GDM1 (cell line): ENCODE results near the gene CTDNEP1.

ENCODE experiments used
- DNase-seq: peaks from one replicate; lab custom pipeline; 2025; lab: John Stamatoyannopoulos, UW

CTDNEP1 gene

DNA sequence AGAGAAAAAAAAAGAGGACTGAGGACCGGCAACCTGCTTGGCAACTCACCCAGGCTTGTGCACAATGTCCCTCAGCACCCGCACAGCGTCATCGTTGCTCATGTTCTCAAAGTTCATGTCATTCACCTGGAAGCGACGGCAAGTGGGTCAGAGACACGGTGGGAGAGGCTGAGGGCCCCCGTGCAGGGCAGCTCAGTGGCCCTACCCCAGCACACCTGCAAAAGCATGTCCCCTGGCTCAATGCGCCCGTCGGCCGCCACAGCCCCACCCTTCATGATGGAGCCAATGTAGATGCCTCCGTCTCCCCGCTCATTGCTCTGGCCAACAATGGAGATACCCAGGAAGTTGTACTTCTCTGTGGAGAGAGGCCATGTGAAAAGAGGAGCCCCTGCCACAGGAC lies 22.6 kb downstream of the CTDNEP1 start:
- DNase-seq, result no peak

DNA sequence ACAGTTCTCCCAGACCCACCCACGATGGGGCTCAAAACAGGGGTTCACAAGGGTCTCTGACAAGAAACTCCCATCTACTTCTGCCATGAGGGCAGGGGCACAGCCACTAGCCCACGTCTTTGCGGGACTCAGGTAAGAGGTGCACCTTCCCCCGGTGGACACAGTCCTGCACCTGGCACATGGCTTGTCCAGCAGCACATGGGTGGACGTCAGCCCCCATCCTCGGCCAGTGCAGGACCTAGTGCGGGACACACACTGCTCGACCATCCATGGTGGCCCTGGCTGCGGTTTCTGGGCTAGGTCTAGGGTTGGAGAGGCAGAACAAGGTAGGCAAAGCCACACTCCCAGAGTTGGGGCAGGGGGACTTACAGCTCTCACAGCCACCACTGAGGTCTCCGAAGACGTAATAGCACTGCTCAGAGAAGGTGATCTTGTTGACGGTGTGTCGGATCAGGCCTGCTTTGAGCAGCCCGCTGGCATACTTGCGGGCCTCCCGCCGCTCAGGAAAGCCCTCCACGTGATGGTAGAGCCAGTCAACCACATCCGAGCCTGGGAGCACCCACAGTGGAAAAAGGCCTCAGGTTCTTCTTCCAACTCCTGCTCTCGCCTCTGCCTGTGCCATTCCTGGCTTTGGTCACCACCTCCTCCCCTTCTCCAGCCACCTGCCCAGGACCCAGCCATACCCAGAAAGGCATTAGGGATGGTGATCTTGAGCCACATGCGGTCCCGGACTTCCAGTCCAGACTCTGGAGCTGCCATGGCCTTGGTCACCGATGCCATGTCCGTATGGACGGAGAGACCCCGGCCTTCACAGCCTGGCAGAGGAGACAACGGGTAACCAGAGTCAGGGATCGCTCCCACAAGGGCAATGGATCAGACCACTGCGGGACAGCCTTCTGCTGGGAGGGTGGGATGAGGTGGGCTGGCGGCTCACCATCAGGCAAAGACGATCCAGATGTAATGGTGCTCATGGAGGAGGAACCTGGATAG lies 24.5 kb downstream of the CTDNEP1 start:
- no peak for DNase-seq

DNA sequence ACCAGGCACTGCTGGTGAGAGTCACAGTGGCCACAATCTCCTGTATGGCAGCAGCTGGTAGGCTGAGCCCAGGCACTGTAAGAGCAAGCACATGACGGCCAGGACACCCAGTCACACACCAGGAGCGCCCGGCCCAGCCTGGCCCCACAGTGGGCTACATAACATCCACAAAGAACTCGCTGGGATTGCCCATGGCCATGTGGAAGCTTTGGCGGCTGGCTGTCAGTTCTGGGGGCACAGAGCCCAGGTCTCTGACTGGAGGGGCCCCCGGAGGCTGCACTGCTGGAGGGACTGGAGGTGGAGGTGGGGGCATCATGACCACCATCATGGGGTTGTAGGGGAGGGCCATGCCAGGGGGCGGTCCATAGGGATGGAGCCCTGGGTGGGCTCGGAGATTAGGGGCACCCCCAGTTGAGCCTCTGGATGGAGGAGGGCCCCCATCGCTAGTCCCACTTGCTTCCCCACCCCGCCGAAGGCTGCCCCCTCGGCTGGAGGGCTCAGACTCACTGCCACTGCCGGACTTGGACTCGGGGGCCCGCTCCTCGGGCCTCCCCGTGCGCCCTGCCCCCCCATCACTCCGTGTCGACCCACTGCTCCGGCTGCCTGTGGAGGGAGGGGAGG lies 25.7 kb downstream of the CTDNEP1 start:
- no peak for DNase-seq

DNA sequence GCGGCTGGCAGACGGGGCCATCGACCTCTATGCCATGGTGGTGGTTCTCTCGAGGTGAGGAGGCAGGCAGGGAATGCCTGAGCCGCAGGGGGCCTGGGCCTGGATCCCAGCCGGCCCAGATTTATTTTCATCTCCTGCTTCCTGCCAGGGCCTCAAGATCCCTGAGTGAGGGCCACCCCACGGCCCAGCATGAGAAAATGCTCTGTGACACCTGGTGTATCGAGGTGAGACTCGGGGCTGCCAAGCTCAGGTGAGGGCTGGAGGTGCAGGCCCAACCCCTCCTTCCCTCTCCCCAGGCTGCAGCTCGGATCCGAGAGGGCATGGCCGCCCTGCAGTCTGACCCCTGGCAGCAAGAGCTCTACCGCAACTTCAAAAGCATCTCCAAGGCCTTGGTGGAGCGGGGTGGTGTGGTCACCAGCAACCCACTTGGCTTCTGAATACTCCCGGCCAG lies 26.8 kb downstream of the CTDNEP1 start:
- DNase-seq, result no peak

DNA sequence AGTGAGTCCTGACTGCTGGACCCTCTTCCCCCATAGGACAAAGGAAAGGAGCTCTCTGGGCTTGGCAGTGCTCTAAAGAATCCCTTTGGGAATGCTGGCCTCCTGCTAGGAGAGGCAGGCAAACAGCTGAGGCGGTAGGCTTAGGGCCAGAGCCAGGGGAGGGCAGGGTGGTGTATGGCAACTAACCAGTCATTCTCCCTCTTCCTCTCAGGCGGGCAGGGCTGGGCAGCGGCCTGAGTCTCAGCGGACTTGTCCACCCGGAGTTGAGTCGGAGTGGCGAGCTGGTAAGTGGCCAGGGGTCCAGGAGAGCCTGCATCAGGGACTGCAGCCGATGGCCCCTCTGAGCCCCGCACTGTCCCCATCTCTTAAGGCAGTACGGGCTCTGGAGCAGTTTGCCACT lies 27.4 kb downstream of the CTDNEP1 start:
- DNase-seq, result no peak

DNA sequence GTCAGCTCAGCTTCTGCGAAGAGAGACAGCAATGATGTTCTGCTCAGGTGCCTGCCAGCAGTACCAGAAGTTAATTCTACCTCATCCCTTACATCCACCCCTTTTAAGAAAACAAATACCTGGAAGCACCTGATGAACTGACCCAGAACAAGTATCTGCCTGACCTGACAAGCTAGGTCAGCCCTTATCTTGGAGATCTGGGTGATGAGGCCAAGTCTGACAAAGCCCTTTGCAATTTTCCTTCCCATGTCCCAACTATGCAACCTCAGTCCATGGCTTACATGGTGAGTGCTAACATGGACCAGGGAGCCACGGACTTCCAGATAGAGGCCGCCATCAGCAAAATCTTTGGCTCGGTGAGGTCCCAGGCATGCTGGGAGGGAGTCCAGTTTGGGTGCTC lies 28.2 kb downstream of the CTDNEP1 start:
- no peak for DNase-seq

DNA sequence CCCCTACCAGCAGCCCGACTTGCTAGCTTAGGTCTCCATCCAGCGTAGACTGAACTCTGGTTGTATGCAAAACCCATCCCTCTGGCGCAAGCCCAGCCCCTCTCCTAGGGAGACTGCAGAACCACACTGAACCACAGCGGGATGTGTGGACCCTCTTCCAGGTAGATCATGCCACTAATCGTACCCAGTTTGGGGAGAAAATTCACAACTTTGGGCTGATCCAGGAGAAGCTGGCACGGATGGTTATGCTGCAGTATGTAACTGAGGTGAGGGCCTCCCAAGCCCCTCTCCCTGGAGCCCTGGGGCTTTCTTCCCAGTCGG lies 28.6 kb downstream of the CTDNEP1 start:
- DNase-seq, result no peak

DNA sequence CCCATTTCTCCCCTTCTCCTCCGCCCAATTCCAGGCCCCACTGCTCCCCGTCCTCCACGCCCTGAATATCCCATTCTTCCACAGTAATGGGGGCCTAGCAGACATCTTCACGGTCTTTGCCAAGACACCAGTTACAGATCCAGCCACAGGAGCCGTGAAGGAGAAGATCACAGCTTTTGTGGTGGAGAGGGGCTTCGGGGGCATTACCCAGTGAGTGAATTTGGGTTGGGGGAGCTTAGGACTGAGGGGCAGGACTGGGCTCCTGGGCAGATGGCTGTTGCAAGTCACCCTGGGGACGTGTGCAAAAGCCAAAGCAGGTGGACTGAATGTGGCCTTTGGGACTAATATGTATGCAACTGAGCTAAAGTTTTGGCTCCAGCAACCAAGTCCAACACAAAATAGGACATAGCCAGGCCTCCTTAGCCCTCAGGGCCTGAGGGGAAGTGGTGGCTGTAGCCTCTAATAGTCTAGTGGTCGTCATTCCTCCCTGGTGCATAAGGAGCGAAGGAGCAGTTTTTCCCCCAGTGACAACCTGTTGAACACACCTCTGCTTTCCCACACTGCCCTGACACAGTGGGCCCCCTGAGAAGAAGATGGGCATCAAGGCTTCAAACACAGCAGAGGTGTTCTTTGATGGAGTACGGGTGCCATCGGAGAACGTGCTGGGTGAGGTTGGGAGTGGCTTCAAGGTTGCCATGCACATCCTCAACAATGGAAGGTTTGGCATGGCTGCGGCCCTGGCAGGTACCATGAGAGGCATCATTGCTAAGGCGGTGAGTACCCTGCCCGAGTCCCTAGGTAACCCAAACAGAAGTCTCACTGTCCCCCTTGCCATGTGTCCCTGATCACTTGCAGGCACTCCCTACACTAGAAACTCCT lies 29.2 kb downstream of the CTDNEP1 start:
- DNase-seq, result no peak

DNA sequence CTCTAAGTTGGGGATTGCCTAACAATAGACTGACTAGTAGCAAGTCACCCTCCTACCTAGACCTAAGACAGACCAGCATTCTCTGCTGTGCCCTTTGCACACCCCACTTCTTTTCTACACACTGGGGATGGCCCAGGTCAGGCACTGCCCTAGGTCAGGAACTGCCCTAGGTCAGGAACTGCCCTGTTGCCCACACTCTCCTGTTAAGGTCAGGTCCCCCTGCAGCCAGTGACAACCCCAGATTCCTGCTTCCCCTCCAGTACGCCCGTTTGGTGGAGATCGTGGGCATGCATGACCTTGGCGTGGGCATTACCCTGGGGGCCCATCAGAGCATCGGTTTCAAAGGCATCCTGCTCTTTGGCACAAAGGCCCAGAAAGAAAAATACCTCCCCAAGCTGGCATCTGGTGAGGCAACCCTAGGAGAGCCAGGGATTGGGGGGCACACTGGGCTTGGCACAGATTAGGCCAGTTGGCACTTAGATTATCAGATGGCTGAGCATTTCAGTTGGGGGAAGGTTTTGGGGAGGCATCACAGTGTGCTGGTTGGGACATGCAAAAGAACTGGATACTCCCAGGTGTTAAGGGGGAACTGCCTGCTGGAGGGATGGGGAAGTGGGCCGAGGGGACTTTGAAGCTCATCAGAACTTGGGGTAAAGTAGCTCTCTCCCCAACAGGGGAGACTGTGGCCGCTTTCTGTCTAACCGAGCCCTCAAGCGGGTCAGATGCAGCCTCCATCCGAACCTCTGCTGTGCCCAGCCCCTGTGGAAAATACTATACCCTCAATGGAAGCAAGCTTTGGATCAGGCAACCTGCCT lies 30.0 kb downstream of the CTDNEP1 start:
- no peak for DNase-seq

DNA sequence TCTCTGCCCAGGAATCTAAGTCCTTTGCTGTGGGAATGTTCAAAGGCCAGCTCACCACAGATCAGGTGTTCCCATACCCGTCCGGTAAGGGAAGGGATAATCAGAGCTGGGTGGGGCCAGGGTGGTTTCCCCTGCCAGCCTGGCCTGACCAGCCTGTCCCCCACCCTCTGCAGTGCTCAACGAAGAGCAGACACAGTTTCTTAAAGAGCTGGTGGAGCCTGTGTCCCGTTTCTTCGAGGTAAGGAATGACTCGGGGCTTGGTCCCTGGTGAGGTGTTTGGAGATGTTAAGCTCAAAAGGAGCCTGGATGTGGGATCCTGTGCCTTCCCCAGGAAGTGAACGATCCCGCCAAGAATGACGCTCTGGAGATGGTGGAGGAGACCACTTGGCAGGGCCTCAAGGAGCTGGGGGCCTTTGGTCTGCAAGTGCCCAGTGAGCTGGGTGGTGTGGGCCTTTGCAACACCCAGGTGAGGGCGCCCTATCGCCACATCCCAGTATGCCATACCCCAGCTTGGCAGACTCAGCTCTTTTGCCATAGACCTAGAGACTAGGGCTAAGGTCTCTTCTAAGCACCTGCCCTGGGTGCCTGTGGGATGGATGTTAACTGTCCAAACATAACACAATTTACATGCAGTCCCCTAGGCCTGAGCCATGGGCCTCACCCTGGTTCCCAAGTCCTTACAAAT lies 30.8 kb downstream of the CTDNEP1 start:
- peak; percentile 39 for DNase-seq

DNA sequence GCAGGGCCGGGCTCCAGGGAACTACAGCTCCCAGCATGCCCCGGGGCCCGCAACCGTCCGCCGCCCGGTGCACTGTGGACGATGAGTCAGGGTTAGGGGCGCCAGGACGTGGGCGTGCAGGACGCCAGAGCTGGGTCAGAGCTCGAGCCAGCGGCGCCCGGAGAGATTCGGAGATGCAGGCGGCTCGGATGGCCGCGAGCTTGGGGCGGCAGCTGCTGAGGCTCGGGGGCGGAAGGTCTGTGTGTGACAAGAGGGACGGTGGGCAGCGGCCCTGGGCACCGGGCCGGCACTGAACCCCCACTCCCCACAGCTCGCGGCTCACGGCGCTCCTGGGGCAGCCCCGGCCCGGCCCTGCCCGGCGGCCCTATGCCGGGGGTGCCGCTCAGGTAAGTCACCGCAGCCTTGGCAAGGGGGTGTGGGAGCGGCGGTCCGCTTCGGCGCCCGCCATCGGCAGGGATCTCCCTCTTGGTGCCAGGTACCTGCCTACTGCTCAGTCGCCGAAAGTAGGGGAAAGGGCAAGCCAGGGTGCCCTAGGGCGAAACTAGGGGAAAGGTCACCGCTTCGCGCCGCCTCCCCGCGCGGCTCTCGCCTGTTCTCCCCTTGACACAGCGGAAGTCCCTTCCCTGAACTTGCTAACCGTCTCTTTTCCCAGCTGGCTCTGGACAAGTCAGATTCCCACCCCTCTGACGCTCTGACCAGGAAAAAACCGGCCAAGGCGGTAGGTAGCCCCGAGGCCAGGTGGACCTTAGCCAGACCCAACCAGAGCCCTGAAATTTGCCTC lies 31.5 kb downstream of the CTDNEP1 start, which contains the start of the genes ACADVL and DLG4:
ACADVL (plus strand) TSS at position 127 of the 781 bp plus-strand sequence; CDS start at position 174, 47 bp downstream.
DLG4 (minus strand) TSS at position 25 of the 781 bp plus-strand sequence.
- DNase-seq, result peak; percentile 67

DNA sequence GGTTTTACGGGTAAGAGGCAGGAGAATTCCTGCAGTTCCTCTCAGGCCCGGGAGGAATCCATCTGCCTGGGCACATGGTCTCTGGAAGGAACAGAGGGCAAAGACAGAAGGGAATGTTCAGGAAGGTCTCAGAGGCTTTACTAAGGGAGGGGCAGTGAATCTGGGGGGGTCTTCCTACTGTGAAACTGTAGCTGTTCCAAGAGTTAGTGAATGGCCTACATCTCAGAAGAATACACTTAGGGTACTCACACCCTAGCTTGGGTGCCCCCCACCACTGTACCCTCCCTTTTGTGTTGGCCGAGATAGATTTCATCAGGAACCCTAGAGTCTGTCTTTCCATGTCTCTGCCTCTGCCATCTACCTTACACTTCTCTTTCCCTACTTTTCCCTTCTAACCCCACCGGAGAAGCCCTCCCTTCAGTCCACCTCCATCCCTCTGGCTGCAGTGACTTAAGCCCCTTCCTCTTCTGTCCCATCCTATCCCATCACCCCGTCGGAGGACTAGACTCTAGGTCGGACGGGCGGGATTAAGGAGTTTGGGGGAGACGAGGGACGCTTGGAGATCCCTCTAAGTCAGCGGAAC lies 32.2 kb downstream of the CTDNEP1 start:
- no peak for DNase-seq

DNA sequence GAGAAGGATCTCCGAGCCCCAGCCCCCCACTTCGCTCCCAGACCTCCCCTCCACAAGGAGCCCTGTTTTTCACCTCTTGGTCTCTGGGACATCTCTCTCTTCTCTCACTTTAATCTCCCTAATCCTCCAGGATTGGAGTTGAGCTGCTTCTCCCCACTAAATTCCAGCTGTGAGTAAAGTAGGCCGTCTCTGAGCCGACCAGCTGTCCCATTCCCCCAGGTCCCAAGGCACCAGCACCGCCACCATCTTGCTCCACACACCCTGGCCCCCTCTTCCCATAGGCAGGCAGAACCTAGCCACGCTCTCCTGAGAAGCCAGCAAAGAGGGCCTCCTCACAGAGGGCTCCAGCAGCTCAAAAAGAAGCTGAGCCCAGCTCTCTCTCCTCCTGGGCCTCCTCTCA lies 32.8 kb downstream of the CTDNEP1 start:
- no peak for DNase-seq

DNA sequence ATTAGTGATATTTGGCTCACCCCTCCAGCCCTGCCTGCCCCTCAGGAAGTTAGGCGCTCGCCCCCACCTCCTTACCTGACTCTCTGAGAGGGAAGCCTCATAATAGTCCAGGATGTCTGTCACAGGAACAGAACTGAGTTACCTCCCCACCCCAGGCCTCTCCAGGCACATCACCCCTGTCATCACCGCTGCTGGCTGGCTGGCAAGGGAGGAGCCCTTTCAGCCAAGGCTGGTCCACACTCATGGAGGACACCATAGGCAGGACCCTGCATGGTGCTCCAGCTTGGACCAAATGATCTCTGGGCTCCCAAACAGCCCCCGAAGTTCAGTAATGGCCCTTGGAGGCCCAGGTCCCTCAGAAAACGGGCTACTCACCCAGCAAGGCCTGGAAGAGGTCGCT lies 33.4 kb downstream of the CTDNEP1 start:
- no peak for DNase-seq

DNA sequence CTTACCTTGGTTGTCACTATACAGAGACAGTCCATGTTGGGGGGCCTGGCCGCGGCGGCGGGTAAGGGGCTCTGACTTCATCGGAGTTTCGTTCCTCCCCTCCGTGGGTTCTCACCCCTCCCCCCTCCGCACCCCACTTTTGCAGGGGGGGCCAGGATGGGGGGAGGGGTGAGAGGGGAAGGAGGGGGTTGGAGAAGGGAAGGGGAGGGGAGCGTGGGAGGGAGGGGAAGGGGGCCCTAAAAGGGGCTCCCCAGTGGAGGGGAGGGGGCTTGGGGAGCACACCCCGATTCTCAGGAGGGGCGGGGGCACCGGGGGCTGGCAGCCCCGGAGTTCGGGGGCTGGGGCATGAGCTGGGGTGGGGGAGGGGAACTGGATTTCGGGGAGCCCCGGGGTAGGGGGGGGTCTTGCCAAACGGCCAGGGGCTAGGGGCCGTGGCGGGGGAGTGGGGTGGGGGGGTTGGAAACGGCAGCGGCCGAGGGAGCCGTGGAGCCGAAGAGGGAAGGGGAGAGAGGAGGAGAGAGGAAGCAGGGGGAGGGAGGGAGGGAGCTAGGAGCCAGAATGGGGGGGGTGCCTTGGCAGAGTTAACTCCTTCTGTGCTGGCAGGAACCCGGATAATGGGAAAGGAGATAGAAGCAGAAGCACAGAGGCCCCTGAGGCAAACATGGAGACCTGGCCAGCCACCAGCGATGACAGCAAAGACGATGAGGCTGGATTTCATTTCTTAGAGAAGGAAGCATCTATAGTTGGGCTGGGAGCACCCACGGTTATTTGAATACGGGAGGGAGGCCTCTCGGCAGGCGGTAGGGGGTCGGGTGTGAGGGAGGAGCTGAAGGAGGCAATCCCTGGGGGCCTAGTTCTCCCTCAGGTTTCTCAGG lies 34.2 kb downstream of the CTDNEP1 start:
- DNase-seq, result peak; percentile 69

DNA sequence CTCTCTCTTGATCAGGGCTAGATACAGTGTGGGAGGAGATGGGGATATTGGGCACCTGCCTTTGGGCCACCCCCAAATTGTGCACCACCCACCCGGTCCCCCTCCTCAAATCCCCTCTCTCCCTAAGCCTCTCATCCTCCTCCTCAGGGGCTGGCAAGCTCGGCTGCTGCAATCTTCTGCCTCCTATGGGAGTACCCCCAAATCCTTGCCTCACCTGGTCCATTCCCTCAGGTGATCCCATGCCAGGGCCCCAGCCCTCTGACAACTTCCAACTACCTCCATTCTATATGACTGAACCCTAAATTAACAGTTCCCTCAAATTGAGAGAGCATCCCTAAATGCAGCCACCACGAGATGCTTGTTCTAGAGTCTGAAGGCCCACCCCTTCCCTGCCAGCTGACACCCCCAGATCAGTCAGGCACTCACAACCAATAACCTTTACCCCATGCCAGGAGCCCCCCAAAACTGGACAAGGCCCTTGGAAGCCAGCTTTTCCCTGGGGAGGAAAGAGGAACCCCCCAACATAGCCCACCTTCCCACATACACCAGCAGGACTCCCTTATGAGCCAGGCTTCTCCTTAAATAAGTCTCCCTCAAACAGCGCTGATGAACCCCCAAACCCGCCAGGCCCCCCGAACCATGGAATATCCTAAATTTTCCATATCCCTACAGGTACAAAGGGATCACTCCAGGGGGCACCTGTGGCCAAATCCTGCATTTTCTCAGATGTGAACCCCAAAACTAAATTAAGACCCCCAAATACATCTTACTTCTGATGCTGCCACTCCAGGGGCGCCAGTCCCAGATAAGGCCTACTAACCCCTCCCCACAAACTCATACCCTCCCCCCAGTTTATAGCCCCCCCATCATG lies 35.1 kb downstream of the CTDNEP1 start:
- no peak for DNase-seq

DNA sequence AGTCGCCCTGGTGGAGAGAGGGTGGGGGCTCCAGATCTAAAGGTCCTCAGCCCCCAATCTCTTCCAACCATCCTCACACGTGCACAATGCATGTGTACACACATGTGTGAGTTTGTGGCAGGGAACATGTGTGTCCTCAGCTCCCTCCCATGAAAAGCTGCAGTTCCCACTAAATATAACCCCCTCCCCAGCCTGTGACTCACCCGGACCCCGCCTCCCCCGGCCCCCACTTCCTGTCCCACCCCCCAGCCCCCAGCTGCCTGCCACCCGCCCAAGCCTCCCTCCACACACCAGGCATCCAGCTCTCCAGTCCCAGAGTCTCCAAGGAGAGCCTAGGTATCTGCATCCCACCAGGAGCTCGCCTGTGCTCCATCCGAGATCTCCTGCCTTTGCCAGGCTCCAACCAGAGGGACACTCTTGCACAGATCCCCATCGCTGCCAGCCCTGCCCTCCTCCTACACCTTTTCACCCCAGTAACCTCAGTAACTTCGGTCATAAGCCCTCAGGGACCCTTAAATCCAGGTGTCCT lies 35.8 kb downstream of the CTDNEP1 start:
- no peak for DNase-seq
